PC-3 (cell line): Measurements from ENCODE around the gene MAPK13. TPM values are rescaled to one million over a fixed set of nuclear protein-coding genes. Genes with fewer than 3 reads are reported as not detected.
"Not testable (repeated sequence)": the region's sequence is repeated elsewhere in the genome, so short reads cannot be mapped to it uniquely, and the experiment has no call there.

Experiments used
- ATAC-seq: fragments of 200-7000 bp; cut with Tn5 transposase; 2 replicates; pipeline ENCODE4 v1.9.1; 2020; ENCODE audit warnings: mild to moderate bottlenecking, moderate library complexity
- BruUV-seq: library from RNA; stranded (reverse); fragments of 400-500 nt; replicated peaks from 2 replicates; lab custom pipeline; 2021; lab: Mats Ljungman, UMichigan
- CTCF ChIA-PET: fragments of 300-600 bp; sonication (Branson Sonifier 250); formaldehyde crosslinking; loops from one replicate; lab custom pipeline; 2022; ENCODE audit warnings: antibody characterized with exemption; lab: Charles Lee
- POLR2A ChIA-PET: fragments of 300-600 bp; sonication (Branson Sonifier 250); formaldehyde crosslinking; loops from one replicate; lab custom pipeline; 2022; ENCODE audit warnings: antibody characterized with exemption; ENCODE audit not compliant: unreplicated experiment; lab: Charles Lee
- DNase-seq: peaks from one replicate; pipeline ENCODE4 v3.0.0-alpha.2; 2015
- H2AFZ ChIP-seq: fragments of 300-600 bp; sonication (generic); 2 replicates; pipeline ENCODE4 v1.6.0; 2016; ENCODE audit warnings: antibody characterized with exemption, low read length
- H3F3A ChIP-seq: fragments of 300-600 bp; sonication (generic); one replicate; pipeline ENCODE4 v1.6.0; 2017; ENCODE audit warnings: antibody characterized with exemption, low read length, control low read depth, mild to moderate bottlenecking; ENCODE audit not compliant: unreplicated experiment
- H3K27ac ChIP-seq: fragments of 300-600 bp; sonication (generic); 2 replicates; pipeline ENCODE4 v1.5.1; 2016; ENCODE audit warnings: mild to moderate bottlenecking, low read length
- H3K27me3 ChIP-seq: fragments of 300-600 bp; sonication (generic); 2 replicates; pipeline ENCODE4 v1.6.1; 2016; ENCODE audit warnings: low read length, mixed read lengths
- H3K36me3 ChIP-seq: fragments of 300-600 bp; sonication (generic); 2 replicates; pipeline ENCODE4 v1.6.1; 2016; ENCODE audit warnings: low read depth, mixed run types, low read length, mixed read lengths
- H3K4me1 ChIP-seq: fragments of 300-600 bp; sonication (generic); 2 replicates; pipeline ENCODE4 v1.5.1; 2016; ENCODE audit warnings: low read length; ENCODE audit not compliant: insufficient read depth
- H3K4me2 ChIP-seq: fragments of 300-600 bp; sonication (generic); 2 replicates; pipeline ENCODE4 v1.6.0; 2016; ENCODE audit warnings: low read length
- H3K4me3 ChIP-seq: fragments of 300-600 bp; sonication (generic); 2 replicates; pipeline ENCODE4 v1.5.1; 2016; ENCODE audit warnings: mild to moderate bottlenecking, low read length, mixed read lengths
- H3K79me2 ChIP-seq: fragments of 300-600 bp; sonication (generic); 2 replicates; pipeline ENCODE4 v1.6.1; 2017; ENCODE audit warnings: low read length, mixed read lengths
- H3K9ac ChIP-seq: fragments of 300-600 bp; sonication (generic); 2 replicates; pipeline ENCODE4 v1.6.0; 2016; ENCODE audit warnings: mild to moderate bottlenecking, low read length
- H3K9me2 ChIP-seq: fragments of 300-600 bp; sonication (generic); replicated peaks from 2 replicates; pipeline ENCODE4 v1.6.1; 2016; ENCODE audit warnings: mixed run types, low read length, mixed read lengths
- H3K9me3 ChIP-seq: fragments of 300-600 bp; sonication (generic); 2 replicates; pipeline ENCODE4 v1.6.1; 2016; ENCODE audit warnings: low read length, mixed read lengths
- H4K20me1 ChIP-seq: fragments of 300-600 bp; sonication (generic); 2 replicates; pipeline ENCODE4 v1.6.1; 2016; ENCODE audit warnings: low read length, mixed read lengths
- CTCF ChIP-seq: fragments of 300-600 bp; sonication (generic); conservative IDR thresholded peaks from 2 replicates; pipeline ENCODE4 v1.5.1; 2017; ENCODE audit warnings: antibody characterized with exemption, low read depth, mild to moderate bottlenecking, low read length
- EZH2 ChIP-seq: fragments of 300-600 bp; sonication (generic); IDR thresholded peaks from one replicate; pipeline ENCODE4 v1.6.1; 2017; ENCODE audit warnings: antibody characterized with exemption, mild to moderate bottlenecking, low read length; ENCODE audit not compliant: unreplicated experiment
- EZH2phosphoT487 ChIP-seq: fragments of 300-600 bp; sonication (generic); IDR thresholded peaks from 2 replicates; pipeline ENCODE4 v1.6.1; 2018; ENCODE audit warnings: mild to moderate bottlenecking, antibody characterized with exemption, low read length, borderline replicate concordance
- intact Hi-C: fragments of 100-400 bp; cut with micrococcal nuclease; formaldehyde crosslinking; loops from 2 replicates; pipeline ENCODE4 v1.9.0; 2023
- total RNA-seq: library from RNA; depleted of rRNA; stranded (reverse); fragments of >200 nt; gene quantifications from 2 replicates; pipeline ENCODE4 v1.2.3, GENCODE V29; 2014

Gene MAPK13
- total RNA-seq, 1 experiment from 2014 or later = 41.4 TPM

GRCh38 chr6:36123270-36124139, 6.8 kb upstream of the MAPK13 start:
- Histone ChIP-seq H3K36me3 (no peaks in the 10 kb centered on the region), H3K4me2 (no peak overlapping the region), H3K9ac (no peak overlapping the region), H3K9me3 (no peaks in the 10 kb centered on the region), H3K4me3 (no peak overlapping the region), H3K27ac (no peak overlapping the region), H3K27me3 (no peaks in the 10 kb centered on the region), H3F3A (peaks cover 5% of the 10 kb centered on the region), H4K20me1 (no peaks in the 10 kb centered on the region), H3K9me2 (no peaks in the 10 kb centered on the region), H3K4me1 (peaks cover 37% of the 10 kb centered on the region), H2AFZ (no peak overlapping the region), H3K79me2 (no peaks in the 10 kb centered on the region)
- ChIA-PET CTCF (interaction anchor here (0.6 kb wide), 1 partner anchor 515 kb away, joined by 14 read pairs; no protein-coding TSS in a partner anchor), POLR2A (no interaction called here)
- BruUV-seq = no TSS peak
- peak; percentile 68 for TF ChIP-seq CTCF
- no peak for TF ChIP-seq EZH2phosphoT487
- intact Hi-C loops = loop anchor here (2.0 kb wide), 1 partner anchor 237 kb away; no protein-coding TSS in a partner anchor
- peak; percentile 91 for DNase-seq
- ATAC-seq = peak; percentile 54

GRCh38 chr6:36124346-36124745, 6.0 kb upstream of the MAPK13 start:
- H3K27me3 ChIP-seq, H3K27ac ChIP-seq, CTCF ChIA-PET, H3K79me2 ChIP-seq, H3K9me2 ChIP-seq, H3K9me3 ChIP-seq, ATAC-seq, H3F3A ChIP-seq, BruUV-seq, POLR2A ChIA-PET, H3K4me3 ChIP-seq, H3K36me3 ChIP-seq, DNase-seq, H2AFZ ChIP-seq, H4K20me1 ChIP-seq, H3K9ac ChIP-seq: not testable (repeated sequence)
- Histone ChIP-seq H3K4me1 (peaks cover 37% of the 10 kb centered on the region), H3K4me2 (0 out of 2 replicates have a peak overlapping the region, but pooled peaks have one; percentile 32)
- intact Hi-C loops = loop anchor here (2.0 kb wide), 1 partner anchor 236 kb away; no protein-coding TSS in a partner anchor

- no peaks in the 10 kb centered on the region for H3K9me2 ChIP-seq
- H3K4me2 ChIP-seq = no peak overlapping the region
- no peaks in the 10 kb centered on the region for H3K9me3 ChIP-seq
- no peak overlapping the region for H2AFZ ChIP-seq
- H3K9ac ChIP-seq = no peak overlapping the region
- BruUV-seq = no TSS peak
- peaks cover 40% of the 10 kb centered on the region for H3K4me1 ChIP-seq
- H3K36me3 ChIP-seq = no peaks in the 10 kb centered on the region
- no peaks in the 10 kb centered on the region for H3K27me3 ChIP-seq
- POLR2A ChIA-PET = interaction anchor here (0.6 kb wide), 1 partner anchor 111 kb away, joined by 3 read pairs; no protein-coding TSS in a partner anchor
- intact Hi-C loops = loop anchor here (2.0 kb wide), 1 partner anchor 236 kb away; no protein-coding TSS in a partner anchor
- no peak for DNase-seq
- H3K27ac ChIP-seq = no peak overlapping the region
- ATAC-seq = no peak
- H3F3A ChIP-seq = peaks cover 5% of the 10 kb centered on the region
- no peaks in the 10 kb centered on the region for H4K20me1 ChIP-seq
- TF ChIP-seq EZH2 (no peak), CTCF (no peak), EZH2phosphoT487 (no peak)
- CTCF ChIA-PET = no interaction called here
- no peaks in the 10 kb centered on the region for H3K79me2 ChIP-seq
- H3K4me3 ChIP-seq = no peak overlapping the region
Measured at GRCh38 chr6:36124881-36125280, 5.4 kb upstream of the MAPK13 start.
